HuH-7 (cell line): ENCODE data around the gene DNAJC13.

Experiments
- DNase-seq: peaks from one replicate; pipeline ENCODE4 v3.0.0; 2011; ENCODE audit warnings: low spot score

Gene DNAJC13

GRCh38 chr3:132405188-132405587 is 12.1 kb upstream of the DNAJC13 start:
- no peak for DNase-seq

- no peak for DNase-seq
Observed at GRCh38 chr3:132405609-132406299, 11.5 kb upstream of the DNAJC13 start.

GRCh38 chr3:132406587-132406986 is 10.7 kb upstream of the DNAJC13 start:
- no peak for DNase-seq

GRCh38 chr3:132407025-132407424 is 10.3 kb upstream of the DNAJC13 start:
- no peak for DNase-seq

DNA sequence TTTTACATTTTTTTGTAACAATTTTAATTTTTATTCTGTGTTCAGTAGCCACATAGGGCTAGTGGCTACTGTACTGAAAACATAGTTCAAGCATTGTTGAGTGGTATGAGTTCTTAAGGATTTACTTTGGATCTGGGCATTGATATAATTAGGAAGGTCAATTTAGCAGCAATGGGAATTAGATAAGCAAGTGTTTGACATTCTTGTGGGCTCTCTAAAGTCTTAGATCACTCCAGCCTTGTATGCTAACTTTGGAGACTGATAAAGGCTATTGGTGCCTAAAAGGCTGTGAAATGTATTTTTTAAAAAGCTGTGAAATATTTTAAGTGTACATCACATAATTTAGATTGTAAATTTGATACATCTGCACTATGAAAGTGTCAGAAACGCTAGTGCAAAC is 2.5 kb upstream of the DNAJC13 start:
- no peak for DNase-seq

- DNase-seq, result no peak
Observed at GRCh38 chr3:132416161-132416560, 1.1 kb upstream of the DNAJC13 start.

- peak; percentile 43 for DNase-seq
Observed at GRCh38 chr3:132417695-132418411, 551 bp downstream of the DNAJC13 start.

- DNase-seq, result no peak
Observed at GRCh38 chr3:132418916-132419315, 1.6 kb downstream of the DNAJC13 start.

GRCh38 chr3:132421832-132422231 is 4.5 kb downstream of the DNAJC13 start:
- DNase-seq, result no peak

- DNase-seq, result no peak
Observed at GRCh38 chr3:132422531-132422930, 5.2 kb downstream of the DNAJC13 start.

GRCh38 chr3:132432639-132433038 is 15.3 kb downstream of the DNAJC13 start:
- no peak for DNase-seq

DNA sequence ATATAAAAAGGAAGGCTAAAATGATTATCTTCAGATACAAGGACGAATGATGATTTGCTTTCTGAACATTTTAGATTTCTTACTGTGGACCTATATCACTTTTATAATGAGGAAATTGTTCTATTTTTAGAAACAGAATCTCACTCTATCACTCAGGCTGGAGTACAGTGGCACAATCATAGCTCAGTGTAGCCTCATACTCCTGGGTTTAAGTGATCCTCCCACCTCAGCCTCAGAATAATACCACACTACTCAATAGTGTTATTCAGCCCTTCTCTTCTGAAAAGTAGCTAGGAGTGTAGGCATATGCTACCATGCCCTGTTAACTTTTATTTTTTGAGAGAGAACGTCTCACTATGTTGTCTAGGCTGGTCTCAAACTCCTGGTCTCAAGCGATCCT is 15.8 kb downstream of the DNAJC13 start:
- DNase-seq, result no peak

GRCh38 chr3:132435224-132435910 is 18.1 kb downstream of the DNAJC13 start:
- no peak for DNase-seq

- no peak for DNase-seq
Observed at GRCh38 chr3:132435911-132436425, 18.7 kb downstream of the DNAJC13 start.

DNA sequence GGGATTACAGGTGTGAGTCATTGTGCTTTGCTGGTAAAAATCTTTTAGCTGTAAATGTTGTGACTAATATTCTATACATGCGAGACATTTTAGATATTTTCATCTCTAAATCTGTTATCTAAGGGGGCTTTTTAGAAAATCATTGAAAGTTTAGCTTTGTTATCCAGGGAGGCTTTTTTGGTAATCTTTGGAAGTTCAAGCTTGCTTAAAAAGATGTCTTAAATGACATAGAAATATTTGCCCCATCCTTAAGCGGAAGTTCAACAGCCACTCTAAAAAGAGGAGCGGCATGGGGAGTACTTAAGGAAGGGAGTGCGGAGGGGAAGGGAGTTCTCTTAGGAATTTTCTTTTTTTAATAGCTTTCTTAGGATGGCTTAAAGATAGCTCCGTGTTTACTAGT is 26.1 kb downstream of the DNAJC13 start:
- no peak for DNase-seq

DNA sequence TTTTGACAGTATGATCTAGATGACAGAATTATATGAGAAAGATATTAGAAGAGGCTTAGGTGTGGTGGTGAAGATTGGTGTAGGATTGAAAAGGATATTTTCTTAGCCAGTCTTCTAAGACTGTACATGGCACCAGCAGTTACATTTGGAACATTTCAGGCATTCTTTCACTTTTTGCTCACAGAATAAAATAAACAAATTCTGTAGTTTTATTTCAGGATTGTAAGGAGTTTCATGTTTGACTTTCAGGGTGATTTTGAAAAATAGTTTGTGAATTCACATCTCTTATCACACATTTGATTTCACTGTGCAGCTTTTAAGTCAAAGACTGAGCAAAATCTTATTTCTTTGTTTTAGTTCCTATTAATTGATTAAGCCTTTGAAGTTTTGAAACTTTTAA is 27.1 kb downstream of the DNAJC13 start:
- no peak for DNase-seq

DNA sequence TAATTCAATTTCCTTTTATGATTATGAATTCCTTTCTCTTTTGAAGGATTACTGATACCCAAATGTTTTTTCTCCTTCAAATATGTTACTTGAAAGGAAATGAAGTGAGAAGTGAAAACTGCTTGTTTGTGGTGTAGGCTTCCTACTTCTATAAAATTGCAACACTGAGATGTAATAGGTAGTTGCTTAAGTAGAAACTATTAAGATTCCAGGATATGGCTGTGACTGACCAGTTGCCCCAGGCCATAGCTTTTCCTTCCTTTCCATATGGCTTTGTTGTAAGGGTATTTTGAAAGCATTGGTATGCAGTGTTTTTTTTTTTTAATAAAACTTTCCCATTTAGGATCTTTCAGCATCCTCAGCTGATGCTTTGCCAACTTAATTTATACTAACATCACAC is 28.5 kb downstream of the DNAJC13 start:
- no peak for DNase-seq

DNA sequence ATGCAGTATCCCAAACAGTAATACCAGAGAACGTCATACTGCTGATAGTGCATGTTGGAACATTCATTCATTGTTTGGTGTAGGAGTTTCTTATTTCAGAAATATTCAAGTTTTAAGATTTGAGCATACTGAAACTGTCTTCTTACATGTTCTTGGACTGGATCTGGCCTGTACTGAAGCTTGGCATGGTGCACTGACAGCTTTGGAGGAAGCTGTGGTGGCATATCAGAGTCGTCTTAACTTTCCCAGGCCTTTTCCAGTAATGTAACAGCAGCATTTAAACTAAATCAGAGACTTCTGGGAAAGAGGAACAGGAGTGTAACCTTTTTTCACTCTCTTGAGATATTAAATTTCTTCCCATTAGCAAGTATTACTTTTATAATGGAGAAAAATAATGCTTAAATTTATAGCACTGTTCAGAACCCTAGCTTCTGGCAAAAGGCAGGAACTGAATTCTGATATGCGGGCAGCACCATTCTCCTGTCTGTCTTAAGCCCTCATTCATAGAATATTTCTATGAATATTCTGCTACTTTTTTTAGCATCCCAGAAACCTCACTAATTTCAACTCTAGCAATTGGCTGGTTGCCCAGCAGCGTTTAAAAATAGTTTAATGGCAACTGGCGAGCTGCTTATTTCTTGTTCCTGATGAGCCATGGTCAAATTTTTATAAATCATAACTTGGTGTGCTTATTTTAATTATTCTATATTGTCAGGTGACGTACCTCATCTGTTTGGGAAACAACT is 31.1 kb downstream of the DNAJC13 start:
- DNase-seq, result no peak

GRCh38 chr3:132456136-132456535 is 38.8 kb downstream of the DNAJC13 start:
- DNase-seq, result no peak

DNA sequence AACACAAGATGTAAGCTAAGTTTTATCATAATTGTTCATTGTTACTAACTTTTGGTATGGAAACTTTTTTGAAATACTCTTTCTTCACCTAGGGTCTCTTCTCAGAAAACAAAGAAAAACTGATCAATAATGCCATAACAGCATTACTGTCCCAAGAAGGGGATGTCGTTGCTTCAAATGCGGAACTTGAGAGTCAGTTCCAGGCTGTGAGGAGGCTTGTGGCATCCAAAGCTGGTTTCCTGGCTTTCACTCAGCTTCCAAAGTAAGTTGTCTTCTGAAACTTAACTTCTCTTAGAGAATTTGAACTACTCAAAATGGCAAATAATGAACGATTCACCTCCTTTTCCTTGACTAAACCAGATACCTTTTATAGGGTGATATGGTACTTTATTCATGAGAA is 39.3 kb downstream of the DNAJC13 start:
- DNase-seq, result no peak

DNA sequence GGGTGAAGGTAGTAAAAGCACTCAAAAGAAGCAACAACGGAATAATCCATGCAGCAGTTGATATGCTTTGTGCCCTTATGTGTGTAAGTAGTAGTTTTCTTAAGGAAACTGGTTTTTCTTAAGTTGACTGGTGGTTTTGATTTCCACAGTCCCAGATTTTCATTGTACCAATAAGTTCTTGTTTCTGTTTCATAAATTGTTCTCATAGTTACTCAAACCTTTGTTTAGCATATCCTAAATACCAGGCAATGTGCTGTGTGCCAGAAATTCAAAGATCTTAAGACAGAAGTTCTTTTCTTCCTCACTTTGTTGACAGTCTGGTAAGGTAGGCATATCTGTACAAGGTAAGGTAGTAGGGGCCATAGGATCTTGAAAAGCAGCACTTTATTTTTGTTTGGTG is 40.0 kb downstream of the DNAJC13 start:
- no peak for DNase-seq

GRCh38 chr3:132459551-132459950 is 42.2 kb downstream of the DNAJC13 start:
- DNase-seq, result no peak
